ENCODE results near the gene HAUS7. TPM values are rescaled to one million over a fixed set of nuclear protein-coding genes. Genes with fewer than 3 reads are reported as not detected.
"Not testable (repeated sequence)": the region's sequence is repeated elsewhere in the genome, so short reads cannot be mapped to it uniquely, and the experiment has no call there.

The HAUS7 gene
- total and polyA plus RNA-seq, 9 donors: 20.0 to 34.3 (median 30.1) TPM

DNA sequence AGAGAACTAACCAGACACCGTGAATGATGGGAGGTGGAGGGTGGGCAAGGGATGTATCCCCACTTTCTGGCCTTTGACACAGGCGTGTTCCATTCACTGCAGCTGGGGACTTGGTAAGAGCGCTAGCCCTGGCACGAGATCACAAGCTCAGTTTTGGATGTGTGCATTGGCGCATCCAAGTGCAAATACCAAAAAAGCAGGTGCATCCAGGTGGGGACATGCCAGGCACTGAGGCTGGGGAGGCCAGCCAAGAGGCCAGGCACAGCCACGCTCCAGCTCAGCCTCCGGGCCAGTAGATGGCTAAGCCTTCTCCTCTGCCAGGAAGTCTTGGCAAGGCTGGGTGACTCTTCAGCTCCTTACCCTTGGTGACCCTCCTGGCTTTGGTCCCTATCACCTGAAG is 63.5 kb downstream of the HAUS7 start:
- Histone ChIP-seq H3K4me1 (ENCODE audit: control insufficient read depth, insufficient read depth, low read length) (peaks cover 12% of the 10 kb centered on the region), H3K27ac (ENCODE audit: low read length) (no peak overlapping the region), H3K9me3 (replicated peaks; ENCODE audit: control insufficient read depth, low read depth, low read length) (no peaks in the 10 kb centered on the region), H3K27me3 (ENCODE audit: control insufficient read depth, insufficient read depth, low read length) (no peaks in the 10 kb centered on the region), H3K4me3 (ENCODE audit: low read length) (no peak overlapping the region), H3K36me3 (ENCODE audit: control insufficient read depth, insufficient read depth, low read length) (no peaks in the 10 kb centered on the region)
- whole genome bisulfite sequencing (ENCODE audit: insufficient coverage): 84% methylated on average over 7 of the region's 7 CpGs
- no peak for DNase-seq

DNA sequence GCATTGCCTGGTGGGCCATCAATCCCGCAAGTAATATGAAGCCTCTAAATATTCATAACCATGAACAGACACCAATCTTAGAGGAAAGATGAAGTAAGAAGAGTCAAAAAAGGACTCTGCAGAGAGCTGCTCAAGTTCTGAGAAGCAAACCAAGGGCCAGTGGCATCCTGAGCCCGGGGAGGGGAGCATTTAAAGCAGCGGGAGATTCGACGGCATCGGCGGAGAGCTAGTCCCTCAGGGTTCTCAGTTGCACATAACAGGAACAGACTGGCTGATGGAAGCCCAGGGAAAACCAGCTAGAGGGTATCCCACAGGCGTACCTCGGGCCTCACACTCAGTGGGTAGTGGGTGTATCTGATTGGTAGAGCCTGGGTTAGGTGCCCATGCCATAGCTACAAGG is 64.4 kb downstream of the HAUS7 start:
- no peaks in the 10 kb centered on the region for H3K9me3 ChIP-seq (replicated peaks; ENCODE audit: control insufficient read depth, low read depth, low read length)
- DNase-seq: no peak

DNA sequence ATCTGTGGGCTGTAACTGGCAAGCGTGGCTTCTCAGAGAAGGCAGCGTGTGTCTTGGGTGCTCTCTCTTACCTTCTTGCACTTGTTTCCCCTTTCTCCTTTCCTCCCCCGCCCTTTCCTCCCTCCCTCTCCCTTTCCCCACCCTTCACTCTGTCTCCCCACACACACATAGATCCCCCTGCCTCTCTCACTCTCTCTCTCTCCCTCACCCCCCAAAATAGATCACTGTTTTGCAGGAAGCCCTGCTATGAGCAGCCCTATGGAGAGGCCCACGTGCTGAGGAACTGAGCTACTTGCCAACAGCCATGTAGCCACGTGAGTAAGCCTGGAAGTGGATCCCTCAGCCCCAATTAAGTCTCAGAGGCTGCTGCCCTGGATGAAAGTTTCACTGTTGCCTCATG is 65.0 kb downstream of the HAUS7 start:
- WGBS (ENCODE audit: insufficient coverage): 39% methylated on average over 4 of the region's 5 CpGs
- Histone ChIP-seq H3K27me3 (ENCODE audit: control insufficient read depth, insufficient read depth, low read length) (no peaks in the 10 kb centered on the region), H3K4me1 (ENCODE audit: control insufficient read depth, insufficient read depth, low read length) (peaks cover 2% of the 10 kb centered on the region), H3K9me3 (replicated peaks; ENCODE audit: control insufficient read depth, low read depth, low read length) (no peaks in the 10 kb centered on the region), H3K4me3 (ENCODE audit: low read length) (no peak overlapping the region), H3K36me3 (ENCODE audit: control insufficient read depth, insufficient read depth, low read length) (no peaks in the 10 kb centered on the region), H3K27ac (ENCODE audit: low read length) (no peak overlapping the region)
- no peak for DNase-seq

More for the DNA sequence above, 64.4 kb downstream of the HAUS7 start:
- Histone ChIP-seq H3K27ac (ENCODE audit: low read length) (no peak overlapping the region), H3K36me3 (ENCODE audit: control insufficient read depth, insufficient read depth, low read length) (no peaks in the 10 kb centered on the region), H3K4me1 (ENCODE audit: control insufficient read depth, insufficient read depth, low read length) (peaks cover 6% of the 10 kb centered on the region), H3K27me3 (ENCODE audit: control insufficient read depth, insufficient read depth, low read length) (no peaks in the 10 kb centered on the region), H3K4me3 (ENCODE audit: low read length) (no peak overlapping the region)
- WGBS (ENCODE audit: insufficient coverage): 84% methylated on average over 8 of the region's 9 CpGs

DNA sequence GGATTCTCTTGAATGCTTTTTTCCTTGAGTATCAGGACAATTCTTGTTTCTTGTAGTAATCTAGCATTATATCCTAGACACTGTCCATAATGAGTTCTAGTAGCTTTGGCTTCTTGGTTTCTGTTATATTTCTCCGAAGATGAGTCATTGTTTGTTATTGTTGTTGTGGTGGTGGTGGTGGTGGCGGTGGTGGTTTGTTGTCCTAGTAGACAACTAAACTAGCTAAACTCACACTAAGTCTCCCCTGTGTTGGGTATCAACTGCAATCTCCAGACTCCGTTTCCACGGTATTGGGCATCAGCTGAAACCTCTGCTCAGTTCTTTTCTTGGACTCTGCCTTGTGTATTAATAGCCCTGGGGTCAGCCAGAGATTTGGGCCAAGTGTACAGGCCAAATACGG is 66.0 kb downstream of the HAUS7 start:
- 59% methylated on average over 3 of the region's 5 CpGs for WGBS (ENCODE audit: insufficient coverage)
- not testable (repeated sequence) for DNase-seq; H3K4me1 ChIP-seq (ENCODE audit: control insufficient read depth, insufficient read depth, low read length); H3K27ac ChIP-seq (ENCODE audit: low read length); H3K4me3 ChIP-seq (ENCODE audit: low read length); H3K9me3 ChIP-seq (replicated peaks; ENCODE audit: control insufficient read depth, low read depth, low read length); H3K36me3 ChIP-seq (ENCODE audit: control insufficient read depth, insufficient read depth, low read length); H3K27me3 ChIP-seq (ENCODE audit: control insufficient read depth, insufficient read depth, low read length)

DNA sequence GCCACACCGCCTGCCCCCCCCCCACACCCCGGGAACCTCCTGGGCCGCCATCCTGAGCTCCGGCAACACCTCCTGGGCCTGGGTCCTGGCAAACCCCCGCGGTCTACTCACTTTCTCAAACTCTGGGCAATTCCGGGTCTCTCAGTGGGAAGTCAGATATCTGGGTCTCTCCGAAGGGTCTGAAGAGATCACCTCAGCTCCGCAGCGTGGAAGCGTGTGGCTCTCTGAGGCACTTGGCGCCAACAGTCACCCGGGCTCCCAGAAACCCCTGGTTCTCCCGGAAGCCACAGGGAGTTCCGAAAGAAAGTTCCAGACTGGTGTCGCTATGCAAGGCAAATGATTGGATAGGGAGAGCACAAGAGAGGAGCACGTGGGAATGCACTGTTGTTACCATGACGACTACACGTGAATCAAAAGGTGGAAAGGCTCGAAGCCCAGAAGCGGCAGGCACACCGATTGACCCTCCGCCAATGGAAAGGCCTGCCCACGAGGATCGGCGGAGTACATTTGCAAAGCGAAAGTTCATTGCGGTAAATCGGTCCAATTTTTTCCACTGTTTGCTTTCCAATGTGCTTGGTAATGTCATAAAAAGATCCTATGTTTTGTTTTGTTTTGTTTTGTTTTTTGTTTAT is 69.1 kb downstream of the HAUS7 start, which contains the start of gene PNMA6E:
Gene PNMA6E (minus strand): TSS at position 218 of the 632 bp plus-strand sequence. CDS start 2,501 bp downstream, outside the sequence.
- 88% methylated on average over 28 of the region's 29 CpGs for WGBS (ENCODE audit: insufficient coverage)
- H3K4me3 ChIP-seq (ENCODE audit: low read length): no peak within 1 kb of the TSS
- no peaks in the 10 kb centered on the region for H3K9me3 ChIP-seq (replicated peaks; ENCODE audit: control insufficient read depth, low read depth, low read length)
- no peaks in the 10 kb centered on the region for H3K36me3 ChIP-seq (ENCODE audit: control insufficient read depth, insufficient read depth, low read length)
- peaks cover 2% of the 10 kb centered on the region for H3K27me3 ChIP-seq (ENCODE audit: control insufficient read depth, insufficient read depth, low read length)
- H3K4me1 ChIP-seq (ENCODE audit: control insufficient read depth, insufficient read depth, low read length): no peaks in the 10 kb centered on the region
- no peak within 1 kb of the TSS for H3K27ac ChIP-seq (ENCODE audit: low read length)
- DNase-seq: no peak

- Histone ChIP-seq H3K27me3 (ENCODE audit: control insufficient read depth, insufficient read depth, low read length) (peaks cover 5% of the 10 kb centered on the region), H3K27ac (ENCODE audit: low read length) (no peak overlapping the region), H3K4me1 (ENCODE audit: control insufficient read depth, insufficient read depth, low read length) (no peaks in the 10 kb centered on the region), H3K9me3 (replicated peaks; ENCODE audit: control insufficient read depth, low read depth, low read length) (no peaks in the 10 kb centered on the region), H3K36me3 (ENCODE audit: control insufficient read depth, insufficient read depth, low read length) (no peaks in the 10 kb centered on the region), H3K4me3 (ENCODE audit: low read length) (no peak overlapping the region)
- no peak for DNase-seq
- 79% methylated on average over 52 of the region's 60 CpGs for WGBS (ENCODE audit: insufficient coverage)
Measured at GRCh38 chrX:153400146-153401132, 69.9 kb downstream of the HAUS7 start.

DNA sequence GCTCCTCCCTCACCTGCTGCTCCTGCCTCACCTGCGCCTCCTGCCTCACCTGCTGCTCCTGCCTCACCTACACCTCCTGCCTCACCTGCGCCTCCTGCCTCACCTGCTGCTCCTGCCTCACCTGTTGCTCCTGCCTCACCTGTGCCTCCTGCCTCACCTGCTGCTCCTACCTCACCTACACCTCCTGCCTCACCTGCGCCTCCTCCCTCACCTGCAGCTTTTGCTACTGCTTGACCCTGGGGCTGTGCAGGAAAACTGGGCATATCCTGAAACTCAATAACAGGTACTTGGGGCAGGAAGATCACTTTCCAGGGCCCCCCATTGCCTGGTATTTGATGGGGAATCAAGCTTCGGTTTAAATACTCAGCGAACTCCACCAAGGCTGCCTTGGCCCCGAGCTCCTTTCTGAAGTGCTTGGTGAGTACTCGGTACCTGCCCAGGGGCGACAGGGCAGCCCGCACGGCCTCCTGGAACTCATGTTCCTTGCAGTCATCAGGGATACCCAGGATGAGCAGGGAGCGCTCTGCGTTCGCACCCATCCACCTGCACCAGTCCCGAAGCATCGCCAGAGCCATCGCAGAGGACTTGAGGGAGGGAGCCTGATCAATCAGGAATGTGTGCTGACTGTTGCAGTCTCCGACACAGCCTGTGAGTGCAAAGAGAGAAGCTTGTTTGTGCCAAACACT is 72.0 kb downstream of the HAUS7 start:
- WGBS (ENCODE audit: insufficient coverage): 79% methylated on average over 13 of the region's 17 CpGs
- Histone ChIP-seq H3K36me3 (ENCODE audit: control insufficient read depth, insufficient read depth, low read length) (no peaks in the 10 kb centered on the region), H3K9me3 (replicated peaks; ENCODE audit: control insufficient read depth, low read depth, low read length) (no peaks in the 10 kb centered on the region), H3K27ac (ENCODE audit: low read length) (no peak overlapping the region), H3K4me1 (ENCODE audit: control insufficient read depth, insufficient read depth, low read length) (no peaks in the 10 kb centered on the region), H3K27me3 (ENCODE audit: control insufficient read depth, insufficient read depth, low read length) (peaks cover 5% of the 10 kb centered on the region), H3K4me3 (ENCODE audit: low read length) (no peak overlapping the region)
- DNase-seq: no peak

Other genes with a start within 250 kb of the HAUS7 start
- not detected for gene PNMA6F, start 148.8 kb downstream of the HAUS7 start, total RNA-seq
- not detected for gene PNMA6F, start 148.8 kb downstream of the HAUS7 start, polyA plus RNA-seq (ENCODE audit: insufficient read depth in 1 of 8, insufficient read length in 8 of 8, low replicate concordance in 1 of 8)
- 5.6 TPM for gene ZNF275, start 136.4 kb downstream of the HAUS7 start, total RNA-seq
- 10 to 100 TPM in 1 of 8 donors, 1 to 10 TPM in 7; 6.7 to 10.9 (median 8.6) TPM for gene ZNF275, start 136.4 kb downstream of the HAUS7 start, polyA plus RNA-seq (ENCODE audit: insufficient read depth in 1 of 8, insufficient read length in 8 of 8, low replicate concordance in 1 of 8)
- gene PNMA6E, start 69.2 kb downstream of the HAUS7 start, total RNA-seq: not detected
- not detected for gene PNMA6E, start 69.2 kb downstream of the HAUS7 start, polyA plus RNA-seq (ENCODE audit: insufficient read depth in 1 of 8, insufficient read length in 8 of 8, low replicate concordance in 1 of 8)
- 0.62 TPM for gene ZFP92, start 59.1 kb downstream of the HAUS7 start, total RNA-seq
- 1 to 10 TPM in 2 of 8 donors, under 1 TPM in 6; 0.72 to 1.1 (median 0.89) TPM for gene ZFP92, start 59.1 kb downstream of the HAUS7 start, polyA plus RNA-seq (ENCODE audit: insufficient read depth in 1 of 8, insufficient read length in 8 of 8, low replicate concordance in 1 of 8)
- 0.49 TPM for gene TREX2, start 24.5 kb downstream of the HAUS7 start, total RNA-seq
- 1 to 10 TPM in 1 of 8 donors, under 1 TPM in 7; 0.20 to 1.3 (median 0.63) TPM for gene TREX2, start 24.5 kb downstream of the HAUS7 start, polyA plus RNA-seq (ENCODE audit: insufficient read depth in 1 of 8, insufficient read length in 8 of 8, low replicate concordance in 1 of 8)
- gene BGN, start 24.4 kb upstream of the HAUS7 start, total RNA-seq: 39.7 TPM
- 100 to 1,000 TPM in 6 of 8 donors, 10 to 100 TPM in 2; 87.7 to 238 (median 161) TPM for gene BGN, start 24.4 kb upstream of the HAUS7 start, polyA plus RNA-seq (ENCODE audit: insufficient read depth in 1 of 8, insufficient read length in 8 of 8, low replicate concordance in 1 of 8)
- 0.18 TPM for gene ATP2B3, start 47.1 kb upstream of the HAUS7 start, total RNA-seq
- gene ATP2B3, start 47.1 kb upstream of the HAUS7 start, polyA plus RNA-seq (ENCODE audit: insufficient read depth in 1 of 8, insufficient read length in 8 of 8, low replicate concordance in 1 of 8): under 1 TPM; 0.22 to 0.56 (median 0.31) TPM
- 14.1 TPM for gene CCNQ, start 128.6 kb upstream of the HAUS7 start, total RNA-seq
- gene CCNQ, start 128.6 kb upstream of the HAUS7 start, polyA plus RNA-seq (ENCODE audit: insufficient read depth in 1 of 8, insufficient read length in 8 of 8, low replicate concordance in 1 of 8): 10 to 100 TPM; 11.7 to 15.9 (median 13.2) TPM
- 0.35 TPM for gene DUSP9, start 176.6 kb upstream of the HAUS7 start, total RNA-seq
- gene DUSP9, start 176.6 kb upstream of the HAUS7 start, polyA plus RNA-seq (ENCODE audit: insufficient read depth in 1 of 8, insufficient read length in 8 of 8, low replicate concordance in 1 of 8): under 1 TPM in 7 of 8 donors, not detected in 1; 0.11 to 0.89 (median 0.37) TPM
- gene PNCK, start 203.2 kb upstream of the HAUS7 start, total RNA-seq: 3.5 TPM
- gene PNCK, start 203.2 kb upstream of the HAUS7 start, polyA plus RNA-seq (ENCODE audit: insufficient read depth in 1 of 8, insufficient read length in 8 of 8, low replicate concordance in 1 of 8): 10 to 100 TPM in 1 of 8 donors, 1 to 10 TPM in 5, under 1 TPM in 2; 0.93 to 10.6 (median 3.4) TPM
- gene SLC6A8, start 217.3 kb upstream of the HAUS7 start, total RNA-seq: 14.6 TPM
- 10 to 100 TPM; 23.0 to 49.1 (median 32.5) TPM for gene SLC6A8, start 217.3 kb upstream of the HAUS7 start, polyA plus RNA-seq (ENCODE audit: insufficient read depth in 1 of 8, insufficient read length in 8 of 8, low replicate concordance in 1 of 8)